CD4-positive, alpha-beta T cell (primary cell): ENCODE results near the gene TRIM36. TPM values are rescaled to one million over a fixed set of nuclear protein-coding genes. Genes with fewer than 3 reads are reported as not detected.

Experiments used
- ATAC-seq: fragments of 200-7000 bp; cut with Tn5 transposase; one replicate; pipeline ENCODE4 v1.10.0; 2022; ENCODE audit warnings: mild to moderate bottlenecking; ENCODE audit not compliant: poor library complexity
- CTCF ChIA-PET: fragments of 350-600 bp; sonication (Branson Sonifier 250); formaldehyde crosslinking; loops from one replicate; lab custom pipeline; 2021; ENCODE audit warnings: antibody characterized with exemption, inconsistent platforms; lab: Charles Lee
- POLR2A ChIA-PET: fragments of 350-600 bp; sonication (Branson Sonifier 250); formaldehyde crosslinking; loops from one replicate; lab custom pipeline; 2021; ENCODE audit warnings: antibody characterized with exemption, inconsistent platforms; lab: Charles Lee
- DNase-seq, 14 experiments: peaks; one replicate each; pipeline ENCODE4 v3.0.0-alpha.2; 2013 to 2020; ENCODE audit warnings: mixed read lengths in 2 of 14
- H3K27ac ChIP-seq, 2 donors: one replicate each; pipeline versions ENCODE4 v1.5.1 to v1.7.0; 2013; ENCODE audit warnings: low read length in 2 of 2, low read depth in 1 of 2, mild to moderate bottlenecking in 1 of 2
- H3K27me3 ChIP-seq, 2 experiments: 1 replicate in 1 of 2; 2 replicates in 1 of 2; pipeline versions ENCODE4 v1.6.1 to v1.7.0; 2013; ENCODE audit warnings: low read length in 2 of 2, control low read depth in 1 of 2, mild to moderate bottlenecking in 1 of 2, moderate library complexity in 1 of 2; ENCODE audit not compliant: insufficient read depth in 2 of 2, control insufficient read depth in 1 of 2
- H3K36me3 ChIP-seq: one replicate; pipeline ENCODE4 v1.6.1; 2013; ENCODE audit warnings: low read length, control low read depth; ENCODE audit not compliant: insufficient read depth
- H3K4me1 ChIP-seq: one replicate; pipeline ENCODE4 v1.6.1; 2013; ENCODE audit warnings: low read length, control low read depth; ENCODE audit not compliant: insufficient read depth
- H3K4me3 ChIP-seq: one replicate; pipeline ENCODE4 v1.5.1; 2013; ENCODE audit warnings: mild to moderate bottlenecking, low read length, moderate library complexity
- H3K9me3 ChIP-seq, 2 experiments: 1 replicate in 1 of 2; 2 replicates in 1 of 2; pipeline versions ENCODE4 v1.6.1 to v1.7.0; 2013; ENCODE audit warnings: low read length in 2 of 2, mild to moderate bottlenecking in 2 of 2, control low read depth in 1 of 2, moderate library complexity in 1 of 2; ENCODE audit not compliant: control insufficient read depth in 1 of 2, insufficient read depth in 1 of 2
- H3K27ac Mint-ChIP-seq: one replicate; pipeline ENCODE4 v1.8.0; 2020; ENCODE audit warnings: mixed read lengths
- H3K27me3 Mint-ChIP-seq: one replicate; pipeline ENCODE4 v1.8.0; 2021; ENCODE audit warnings: mixed read lengths
- H3K36me3 Mint-ChIP-seq: one replicate; pipeline ENCODE4 v1.8.0; 2021; ENCODE audit warnings: low read depth, mixed read lengths
- H3K4me1 Mint-ChIP-seq: one replicate; pipeline ENCODE4 v1.8.0; 2021; ENCODE audit warnings: low read depth, mixed read lengths
- H3K4me3 Mint-ChIP-seq: one replicate; pipeline ENCODE4 v1.8.0; 2020; ENCODE audit warnings: mild to moderate bottlenecking, mixed read lengths
- H3K9me3 Mint-ChIP-seq: one replicate; pipeline ENCODE4 v1.8.0; 2020; ENCODE audit warnings: mixed read lengths
- intact Hi-C, 2 experiments: fragments of 100-400 bp; cut with DNase I in 1 of 2; cut with micrococcal nuclease in 1 of 2; formaldehyde crosslinking; loops; one replicate each; pipeline versions ENCODE4 v1.15.1 to v1.9.0; 2023 to 2025; cut with DNase I, micrococcal nuclease
- total RNA-seq, 174 experiments: library from RNA in 2 of 174; stranded (reverse) in 2 of 174; gene quantifications; one replicate each; pipeline ENCODE4 v1.2.3 and lab custom pipeline; 2021 to 2026
- TF ChIP-seq, protein P1 (sequence below): fragments of 200-600 bp; IDR thresholded peaks from one replicate; pipeline ENCODE4 v1.8.0; 2022; ENCODE audit warnings: antibody characterized with exemption, mild to moderate bottlenecking

The TRIM36 gene
- total RNA-seq, 2 experiments from 2014 or later: 0.14 TPM; not detected in 1

DNA sequence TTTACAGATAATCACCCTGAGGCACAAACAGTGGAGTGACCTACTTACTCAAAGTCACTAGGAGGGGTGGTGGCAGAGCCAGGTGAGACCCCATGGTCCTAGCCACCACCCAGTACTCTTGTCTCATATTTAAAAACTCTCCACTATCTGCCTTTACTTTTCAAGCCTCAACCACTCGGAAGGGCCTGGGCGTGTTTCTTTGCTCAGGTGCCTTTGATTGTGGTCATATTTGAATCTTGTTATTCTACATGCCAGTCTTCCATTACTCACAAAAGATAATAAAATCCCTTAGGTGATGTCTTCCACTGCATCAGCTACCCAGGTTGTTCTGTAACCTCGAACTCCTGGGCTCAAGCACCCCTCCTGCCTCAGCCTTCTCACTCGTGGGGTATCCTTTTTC lies 20.7 kb upstream of the TRIM36 start:
- Histone ChIP-seq H3K9me3 (no peaks in the 10 kb centered on the region), H3K4me1 (no peaks in the 10 kb centered on the region), H3K27me3 (peaks cover 0 to 4% of the 10 kb centered on the region in 2 experiments), H3K36me3 (no peaks in the 10 kb centered on the region), H3K27ac (no peak overlapping the region), H3K4me3 (no peak overlapping the region)
- ATAC-seq: no peak
- Mint-ChIP-seq H3K36me3 (no peaks in the 10 kb centered on the region), H3K27ac (no peak overlapping the region), H3K4me3 (no peak overlapping the region), H3K4me1 (no peaks in the 10 kb centered on the region), H3K27me3 (peaks cover 24% of the 10 kb centered on the region), H3K9me3 (no peaks in the 10 kb centered on the region)
- POLR2A ChIA-PET: no interaction called here
- no peak for DNase-seq
- CTCF ChIA-PET: no interaction called here
- intact Hi-C loops: no loop called here
- TF ChIP-seq, protein P1, sequence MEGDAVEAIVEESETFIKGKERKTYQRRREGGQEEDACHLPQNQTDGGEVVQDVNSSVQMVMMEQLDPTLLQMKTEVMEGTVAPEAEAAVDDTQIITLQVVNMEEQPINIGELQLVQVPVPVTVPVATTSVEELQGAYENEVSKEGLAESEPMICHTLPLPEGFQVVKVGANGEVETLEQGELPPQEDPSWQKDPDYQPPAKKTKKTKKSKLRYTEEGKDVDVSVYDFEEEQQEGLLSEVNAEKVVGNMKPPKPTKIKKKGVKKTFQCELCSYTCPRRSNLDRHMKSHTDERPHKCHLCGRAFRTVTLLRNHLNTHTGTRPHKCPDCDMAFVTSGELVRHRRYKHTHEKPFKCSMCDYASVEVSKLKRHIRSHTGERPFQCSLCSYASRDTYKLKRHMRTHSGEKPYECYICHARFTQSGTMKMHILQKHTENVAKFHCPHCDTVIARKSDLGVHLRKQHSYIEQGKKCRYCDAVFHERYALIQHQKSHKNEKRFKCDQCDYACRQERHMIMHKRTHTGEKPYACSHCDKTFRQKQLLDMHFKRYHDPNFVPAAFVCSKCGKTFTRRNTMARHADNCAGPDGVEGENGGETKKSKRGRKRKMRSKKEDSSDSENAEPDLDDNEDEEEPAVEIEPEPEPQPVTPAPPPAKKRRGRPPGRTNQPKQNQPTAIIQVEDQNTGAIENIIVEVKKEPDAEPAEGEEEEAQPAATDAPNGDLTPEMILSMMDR: no peak

DNA sequence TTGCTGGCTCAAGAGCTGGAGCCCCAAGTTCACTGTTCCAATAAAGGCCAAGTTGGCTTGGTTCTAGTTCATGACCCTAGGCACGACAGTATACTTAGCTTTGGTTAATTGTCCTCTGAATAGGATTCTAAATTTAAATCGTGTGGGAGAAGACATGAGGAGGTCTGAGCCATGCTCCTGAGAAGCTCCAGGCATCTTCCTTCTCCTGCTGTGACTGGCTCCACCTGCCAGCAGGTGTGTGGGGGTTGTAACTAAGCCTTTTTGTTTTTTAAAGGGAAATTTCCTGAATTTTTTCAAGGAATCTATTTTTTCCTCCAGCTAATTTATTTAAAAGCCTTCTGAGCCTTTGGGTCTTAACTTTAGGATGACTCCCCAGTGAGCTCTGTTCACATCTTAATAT lies 20.2 kb upstream of the TRIM36 start:
- H3K9me3 Mint-ChIP-seq: no peaks in the 10 kb centered on the region
- Histone ChIP-seq H3K36me3 (no peaks in the 10 kb centered on the region), H3K9me3 (no peaks in the 10 kb centered on the region), H3K4me3 (no peak overlapping the region), H3K4me1 (no peaks in the 10 kb centered on the region), H3K27me3 (peaks cover 0 to 5% of the 10 kb centered on the region in 2 experiments), H3K27ac (no peak overlapping the region)
- H3K4me1 Mint-ChIP-seq: no peaks in the 10 kb centered on the region
- no peak overlapping the region for H3K27ac Mint-ChIP-seq
- ChIA-PET CTCF (no interaction called here), POLR2A (no interaction called here)
- DNase-seq (no peak), ATAC-seq (no peak)
- H3K36me3 Mint-ChIP-seq: no peaks in the 10 kb centered on the region
- TF ChIP-seq, protein P1: no peak
- no peak overlapping the region for H3K4me3 Mint-ChIP-seq
- peaks cover 25% of the 10 kb centered on the region for H3K27me3 Mint-ChIP-seq
- intact Hi-C loops: no loop called here

- no peak overlapping the region for H3K27ac ChIP-seq
- H3K36me3 Mint-ChIP-seq: no peaks in the 10 kb centered on the region
- no peaks in the 10 kb centered on the region for H3K36me3 ChIP-seq
- ATAC-seq: no peak
- peaks cover 0 to 11% of the 10 kb centered on the region in 2 experiments for H3K9me3 ChIP-seq
- H3K27me3 Mint-ChIP-seq: peaks cover 50% of the 10 kb centered on the region
- no peak overlapping the region for H3K4me3 Mint-ChIP-seq
- intact Hi-C loops: no loop called here
- no peaks in the 10 kb centered on the region for H3K4me1 ChIP-seq
- no peak overlapping the region for H3K4me3 ChIP-seq
- H3K9me3 Mint-ChIP-seq: no peaks in the 10 kb centered on the region
- no peak for DNase-seq
- H3K27ac Mint-ChIP-seq: no peak overlapping the region
- ChIA-PET POLR2A (interaction anchor here (0.6 kb wide), 1 partner anchor 1182 kb away, joined by 3 read pairs; no protein-coding TSS in a partner anchor), CTCF (interaction anchor here (0.7 kb wide), 1 partner anchor 748 kb away, joined by 4 read pairs; no protein-coding TSS in a partner anchor)
- peaks cover 6 to 33% of the 10 kb centered on the region in 2 experiments for H3K27me3 ChIP-seq
- H3K4me1 Mint-ChIP-seq: no peaks in the 10 kb centered on the region
- TF ChIP-seq, protein P1: no peak
These were observed 17.1 kb upstream of the TRIM36 start for GRCh38 chr5:115186794-115187193.
